H1 (cell line): ENCODE results near the gene DDX1. TPM values are rescaled to one million over a fixed set of nuclear protein-coding genes. Genes with fewer than 3 reads are reported as not detected.

Experiments
- CTCF ChIA-PET: fragments of 300-600 bp; sonication (Branson Sonifier 250); formaldehyde crosslinking; loops from one replicate; lab custom pipeline; 2021; ENCODE audit not compliant: partially characterized antibody; lab: Charles Lee
- POLR2A ChIA-PET: fragments of 300-600 bp; sonication (Branson Sonifier 250); formaldehyde crosslinking; loops from one replicate; lab custom pipeline; 2021; ENCODE audit warnings: inconsistent platforms; ENCODE audit not compliant: partially characterized antibody; lab: Charles Lee
- DNase-seq, 2 experiments: peaks; one replicate each; pipeline versions ENCODE4 v3.0.0 to v3.0.0-alpha.2; 2010 to 2022; ENCODE audit warnings: low spot score in 2 of 2, low read depth in 1 of 2, mixed read lengths in 1 of 2
- FAIRE-seq: peaks from 2 replicates; lab custom pipeline; 2011; peaks lifted over from hg19 to GRCh38; lab: Jason Lieb, UNC
- H2AFZ ChIP-seq: 2 replicates; pipeline ENCODE4 v1.8.1; 2012; ENCODE audit warnings: low read length, inconsistent platforms
- H2AK5ac ChIP-seq: 2 replicates; pipeline ENCODE4 v1.6.1; 2013; ENCODE audit warnings: low read depth, low read length
- H2BK120ac ChIP-seq: replicated peaks from 2 replicates; pipeline ENCODE3; 2013; ENCODE audit warnings: low read depth, low read length, inconsistent platforms
- H2BK12ac ChIP-seq: 2 replicates; pipeline ENCODE4 v1.6.1; 2013; ENCODE audit warnings: low read depth, low read length
- H2BK15ac ChIP-seq: 2 replicates; pipeline ENCODE4 v1.6.1; 2013; ENCODE audit warnings: low read length
- H2BK20ac ChIP-seq: 2 replicates; pipeline ENCODE4 v1.6.1; 2013; ENCODE audit warnings: low read length
- H2BK5ac ChIP-seq: 2 replicates; pipeline ENCODE4 v1.6.1; 2013; ENCODE audit warnings: low read depth, low read length
- H3K14ac ChIP-seq: 2 replicates; pipeline ENCODE4 v1.6.1; 2013; ENCODE audit warnings: inconsistent platforms; ENCODE audit not compliant: insufficient read length
- H3K18ac ChIP-seq: 2 replicates; pipeline ENCODE4 v1.6.1; 2013; ENCODE audit warnings: low read length; ENCODE audit errors: extremely low read depth
- H3K23ac ChIP-seq: 2 replicates; pipeline ENCODE4 v1.6.1; 2013; ENCODE audit warnings: inconsistent platforms; ENCODE audit not compliant: insufficient read length
- H3K23me2 ChIP-seq: 2 replicates; pipeline ENCODE4 v1.6.1; 2013; ENCODE audit warnings: low read depth, low read length
- H3K27ac ChIP-seq: 2 replicates; pipeline ENCODE4 v1.6.1; 2011; ENCODE audit warnings: low read depth, low read length, inconsistent platforms
- H3K27me3 ChIP-seq, 4 experiments: replicated peaks in 1 of 4; 1 replicate in 1 of 4; 2 replicates in 3 of 4; pipeline versions ENCODE4 v1.6.1 to v1.8.1; 2011 to 2013; ENCODE audit warnings: low read length in 3 of 4, mild to moderate bottlenecking in 3 of 4, inconsistent platforms in 2 of 4, mixed read lengths in 2 of 4, moderate library complexity in 1 of 4; ENCODE audit not compliant: control insufficient read depth in 3 of 4, insufficient read depth in 3 of 4; ENCODE audit errors: extremely low read depth in 1 of 4
- H3K36me3 ChIP-seq, 4 experiments: 2 replicates each; pipeline versions ENCODE4 v1.6.1 to v1.8.1; 2011 to 2013; ENCODE audit warnings: mild to moderate bottlenecking in 4 of 4, low read length in 3 of 4, moderate library complexity in 2 of 4, control low read depth in 1 of 4, inconsistent platforms in 1 of 4; ENCODE audit not compliant: insufficient read depth in 4 of 4, control insufficient read depth in 2 of 4
- H3K4ac ChIP-seq: replicated peaks from 2 replicates; pipeline ENCODE3; 2013; ENCODE audit warnings: low read length, low read depth, mixed read lengths, inconsistent platforms; ENCODE audit not compliant: insufficient read length
- H3K4me1 ChIP-seq, 4 experiments: replicated peaks in 1 of 4; 1 replicate in 1 of 4; 2 replicates in 3 of 4; pipeline versions ENCODE4 v1.6.1 to v1.8.1; 2011 to 2013; ENCODE audit warnings: low read length in 3 of 4, inconsistent platforms in 2 of 4, mixed read lengths in 1 of 4; ENCODE audit not compliant: insufficient read depth in 4 of 4, control insufficient read depth in 3 of 4
- H3K4me2 ChIP-seq, 2 experiments: 2 replicates each; pipeline versions ENCODE4 v1.6.1 to v1.8.1; 2011 to 2013; ENCODE audit warnings: low read depth in 2 of 2, low read length in 2 of 2, control low read depth in 1 of 2, inconsistent platforms in 1 of 2, mild to moderate bottlenecking in 1 of 2; ENCODE audit not compliant: insufficient read depth in 1 of 2
- H3K4me3 ChIP-seq, 4 experiments: fragments of 200-600, 300-600 bp in 1 of 4; sonication (generic), shearing (Covaris generic), sonication (Bioruptor Twin) in 1 of 4; 2 replicates each; pipeline versions ENCODE4 v1.5.1 to v1.8.1; 2011 to 2016; ENCODE audit warnings: low read length in 4 of 4, low read depth in 3 of 4, control low read depth in 2 of 4, inconsistent platforms in 2 of 4, mild to moderate bottlenecking in 2 of 4, mixed read lengths in 1 of 4, moderate library complexity in 1 of 4; ENCODE audit not compliant: insufficient read depth in 2 of 4; ENCODE audit errors: extremely low read depth in 1 of 4
- H3K56ac ChIP-seq: replicated peaks from 2 replicates; pipeline ENCODE3; 2013; ENCODE audit warnings: low read depth, mild to moderate bottlenecking, mixed read lengths, low read length, inconsistent platforms; ENCODE audit not compliant: insufficient read length
- H3K79me1 ChIP-seq: 2 replicates; pipeline ENCODE4 v1.6.1; 2013; ENCODE audit warnings: low read depth, low read length, control low read depth
- H3K79me2 ChIP-seq, 2 experiments: 2 replicates each; pipeline versions ENCODE4 v1.6.1 to v1.8.1; 2012 to 2013; ENCODE audit warnings: low read length in 2 of 2, mild to moderate bottlenecking in 2 of 2, inconsistent platforms in 1 of 2; ENCODE audit not compliant: insufficient read depth in 2 of 2, control insufficient read depth in 1 of 2
- H3K9ac ChIP-seq, 4 experiments: replicated peaks in 1 of 4; 1 replicate in 1 of 4; 2 replicates in 3 of 4; pipeline versions ENCODE4 v1.6.1 to v1.8.1; 2011 to 2013; ENCODE audit warnings: low read depth in 3 of 4, low read length in 3 of 4, control low read depth in 2 of 4, mild to moderate bottlenecking in 2 of 4, moderate library complexity in 2 of 4, inconsistent platforms in 1 of 4; ENCODE audit errors: extremely low read depth in 1 of 4
- H3K9me3 ChIP-seq, 2 experiments: 2 replicates each; pipeline versions ENCODE4 v1.6.1 to v1.8.1; 2012 to 2013; ENCODE audit warnings: mild to moderate bottlenecking in 2 of 2, moderate library complexity in 2 of 2, control low read depth in 1 of 2, inconsistent platforms in 1 of 2, low read depth in 1 of 2, low read length in 1 of 2, mixed read lengths in 1 of 2; ENCODE audit not compliant: insufficient read depth in 2 of 2
- H4K20me1 ChIP-seq, 2 experiments: replicated peaks in 1 of 2; 2 replicates each; pipeline versions ENCODE3 to v1.8.1; 2011 to 2013; ENCODE audit warnings: inconsistent platforms in 2 of 2, low read length in 2 of 2, mild to moderate bottlenecking in 1 of 2; ENCODE audit not compliant: insufficient read depth in 2 of 2, control insufficient read depth in 1 of 2
- H4K5ac ChIP-seq: 2 replicates; pipeline ENCODE4 v1.6.1; 2013; ENCODE audit warnings: low read length, low read depth, mixed read lengths, inconsistent platforms; ENCODE audit not compliant: insufficient read length
- H4K8ac ChIP-seq: 2 replicates; pipeline ENCODE4 v1.8.0; 2013; ENCODE audit warnings: mild to moderate bottlenecking, moderate library complexity, low read length, inconsistent platforms; ENCODE audit not compliant: insufficient read depth; ENCODE audit errors: extremely low read depth
- H4K91ac ChIP-seq: replicated peaks from 2 replicates; pipeline ENCODE3; 2013; ENCODE audit warnings: low read length, mixed read lengths, inconsistent platforms; ENCODE audit not compliant: insufficient read length
- BRCA1 ChIP-seq: IDR thresholded peaks from 2 replicates; pipeline ENCODE4 v1.6.1; 2012; ENCODE audit warnings: low read depth, low read length, improper control_type of control experiment
- CBX5 ChIP-seq: fragments of 300-800, 300-1000 bp; sonication (generic); IDR thresholded peaks from 2 replicates; pipeline ENCODE4 v1.7.1; 2016; ENCODE audit warnings: antibody characterized with exemption, low read length, low read depth
- CREB1 ChIP-seq: IDR thresholded peaks from 2 replicates; pipeline ENCODE4 v1.6.1; 2012; ENCODE audit warnings: inconsistent platforms
- EZH2 ChIP-seq: fragments of 200-600 bp; sonication (generic); IDR thresholded peaks from 2 replicates; pipeline ENCODE4 v1.7.1; 2012; ENCODE audit warnings: low read depth, mild to moderate bottlenecking, moderate library complexity, low read length, inconsistent platforms; ENCODE audit not compliant: severe bottlenecking
- GTF2F1 ChIP-seq: IDR thresholded peaks from 2 replicates; pipeline ENCODE4 v1.6.1; 2012; ENCODE audit warnings: low read depth, low read length, improper control_type of control experiment, borderline replicate concordance
- MAFK ChIP-seq: IDR thresholded peaks from 2 replicates; pipeline ENCODE4 v1.6.1; 2012; ENCODE audit warnings: low read depth, mild to moderate bottlenecking, improper control_type of control experiment, low read length
- NRF1 ChIP-seq: IDR thresholded peaks from 2 replicates; pipeline ENCODE4 v1.6.1; 2011; ENCODE audit warnings: mild to moderate bottlenecking, low read depth, low read length, improper control_type of control experiment
- RNF2 ChIP-seq: fragments of 200-900, 300-1000 bp; sonication (generic); IDR thresholded peaks from 2 replicates; pipeline ENCODE4 v1.7.1; 2016; ENCODE audit warnings: borderline replicate concordance, low read depth, mild to moderate bottlenecking, antibody characterized with exemption, low read length; ENCODE audit not compliant: poor library complexity, severe bottlenecking; ENCODE audit errors: missing control alignments
- SAP30 ChIP-seq: fragments of 300-600 bp; sonication (generic); IDR thresholded peaks from 2 replicates; pipeline ENCODE4 v1.7.1; 2012; ENCODE audit warnings: low read length, moderate library complexity, mild to moderate bottlenecking, inconsistent platforms; ENCODE audit not compliant: insufficient read depth, insufficient replicate concordance
- SP1 ChIP-seq: IDR thresholded peaks from 2 replicates; pipeline ENCODE4 v1.6.1; 2011; ENCODE audit warnings: low read depth, low read length
- SUZ12 ChIP-seq: fragments of 200-600 bp; sonication (generic); IDR thresholded peaks from 2 replicates; pipeline ENCODE4 v1.6.1; 2012; ENCODE audit warnings: mild to moderate bottlenecking, inconsistent platforms, low read length, moderate library complexity, mixed read lengths
- TBP ChIP-seq: IDR thresholded peaks from 2 replicates; pipeline ENCODE4 v1.6.1; 2011; ENCODE audit warnings: low read depth, low read length, improper control_type of control experiment
- TCF12 ChIP-seq: IDR thresholded peaks from 2 replicates; pipeline ENCODE4 v1.6.1; 2011; ENCODE audit warnings: low read depth, mild to moderate bottlenecking, low read length
- USF2 ChIP-seq: IDR thresholded peaks from 2 replicates; pipeline ENCODE4 v1.6.1; 2011; ENCODE audit warnings: low read length, improper control_type of control experiment
- WGBS, 2 experiments: shearing (Covaris generic) in 1 of 2; methylation state at CpG; one replicate each; pipeline versions ENCODE4 v1.1.6 to v1.1.7; 2013 to 2015; ENCODE audit warnings: low lambda C conversion rate in 2 of 2, mixed read lengths in 2 of 2, inconsistent platforms in 1 of 2, low coverage in 1 of 2, missing lambda C conversion rate in 1 of 2; ENCODE audit not compliant: insufficient replicate concordance in 2 of 2, insufficient coverage in 1 of 2, insufficient read length in 1 of 2; ENCODE audit errors: extremely low coverage in 1 of 2, missing lambda C conversion rate in 1 of 2; 5-methylcytosine and 5-hydroxymethylcytosine counted together
- polyA plus RNA-seq, 7 experiments: library from polyadenylated mRNA; depleted of rRNA in 3 of 7; stranded (reverse) in 5 of 7; unstranded in 2 of 7; fragments of >200 nt in 5 of 7; fragments of 200-250 nt in 2 of 7; gene quantifications; 1 replicate in 5 of 7; 2 replicates in 1 of 7; 4 replicates in 1 of 7; pipeline versions ENCODE4 v1.2.1 to v1.2.3, GENCODE V29; 2011 to 2013; ENCODE audit warnings: missing spikeins in 2 of 7, mixed read lengths in 2 of 7
- total RNA-seq: library from RNA; stranded (reverse); fragmentation: NEBNext Ultra II Directional; extraction: Animal tissue kit (Norgen Biotek cat#: 25700); gene quantifications from 2 replicates; pipeline ENCODE4 v1.2.1, GENCODE V29; 2021

Gene DDX1
- total and polyA plus RNA-seq, 2 of the 8 experiments (the other 6 are each of a cell fraction or from before 2014, with no cell fraction given): 51.1 to 161 TPM

- Histone ChIP-seq H2BK20ac (no peak overlapping the region), H4K5ac (no peak overlapping the region), H3K4me1 (no peaks in the 10 kb centered on the region), H2AK5ac (no peak overlapping the region), H3K4ac (no peak overlapping the region), H3K36me3 (no peaks in the 10 kb centered on the region), H3K4me2 (no peak overlapping the region), H4K91ac (no peak overlapping the region), H2BK12ac (no peak overlapping the region), H4K20me1 (no peaks in the 10 kb centered on the region), H3K27me3 (no peaks in the 10 kb centered on the region), H3K14ac (no peak overlapping the region), H3K23me2 (no peaks in the 10 kb centered on the region), H3K56ac (no peak overlapping the region), H3K9me3 (no peaks in the 10 kb centered on the region), H3K9ac (no peak overlapping the region), H3K27ac (no peak overlapping the region), H2BK15ac (no peak overlapping the region), H2AFZ (no peak overlapping the region), H3K4me3 (no peak overlapping the region), H3K79me2 (no peaks in the 10 kb centered on the region), H2BK5ac (no peak overlapping the region), H3K79me1 (no peaks in the 10 kb centered on the region), H2BK120ac (no peak overlapping the region), H3K23ac (no peak overlapping the region), H3K18ac (no peak overlapping the region), H4K8ac (no peak overlapping the region)
- DNase-seq (no peak), FAIRE-seq (no peak)
- POLR2A ChIA-PET: no interaction called here
- 92% methylated on average over 3 of the region's 3 CpGs; no CpG with 5 or more reads in 1 of the 2 experiments for WGBS, 2 experiments
- CTCF ChIA-PET: no interaction called here
- no peak for TF ChIP-seq SAP30
- no peak for TF ChIP-seq RNF2
- no peak for TF ChIP-seq SUZ12
- TF ChIP-seq USF2: no peak
- no peak for TF ChIP-seq TBP
- no peak for TF ChIP-seq CBX5
- no peak for TF ChIP-seq EZH2
- no peak for TF ChIP-seq GTF2F1
- TF ChIP-seq NRF1: no peak
- no peak for TF ChIP-seq CREB1
- TF ChIP-seq BRCA1: no peak
- no peak for TF ChIP-seq MAFK
- TF ChIP-seq TCF12: no peak
- no peak for TF ChIP-seq SP1
These were observed 48.6 kb upstream of the DDX1 start for GRCh38 chr2:15543053-15543452.
